HS-5 (cell line): ENCODE results near the gene PRR30.

Source experiments
- DNase-seq: peaks from one replicate; pipeline ENCODE4 v3.0.0-alpha.2; 2012; ENCODE audit warnings: low read depth

PRR30 gene

DNA sequence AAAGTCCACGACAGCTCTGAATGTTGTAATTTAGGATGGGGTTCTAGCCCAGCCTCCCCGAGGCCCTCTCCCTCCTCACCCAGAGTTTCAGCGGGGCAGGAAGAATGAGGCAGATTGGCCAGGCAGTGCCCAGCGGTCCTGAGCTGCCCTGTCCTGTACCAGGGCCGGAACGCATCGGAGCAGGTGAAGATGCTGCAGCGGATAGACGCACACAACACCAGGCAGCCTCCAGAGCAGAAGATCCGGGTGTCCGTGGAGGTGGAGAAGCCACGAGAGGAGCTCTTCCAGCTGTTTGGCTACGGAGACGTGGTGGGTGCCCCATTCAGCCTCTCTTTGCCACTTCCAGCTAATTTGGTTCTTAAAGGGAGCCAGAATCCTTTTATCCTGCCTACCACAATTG is 41.9 kb downstream of the PRR30 start:
- no peak for DNase-seq

DNA sequence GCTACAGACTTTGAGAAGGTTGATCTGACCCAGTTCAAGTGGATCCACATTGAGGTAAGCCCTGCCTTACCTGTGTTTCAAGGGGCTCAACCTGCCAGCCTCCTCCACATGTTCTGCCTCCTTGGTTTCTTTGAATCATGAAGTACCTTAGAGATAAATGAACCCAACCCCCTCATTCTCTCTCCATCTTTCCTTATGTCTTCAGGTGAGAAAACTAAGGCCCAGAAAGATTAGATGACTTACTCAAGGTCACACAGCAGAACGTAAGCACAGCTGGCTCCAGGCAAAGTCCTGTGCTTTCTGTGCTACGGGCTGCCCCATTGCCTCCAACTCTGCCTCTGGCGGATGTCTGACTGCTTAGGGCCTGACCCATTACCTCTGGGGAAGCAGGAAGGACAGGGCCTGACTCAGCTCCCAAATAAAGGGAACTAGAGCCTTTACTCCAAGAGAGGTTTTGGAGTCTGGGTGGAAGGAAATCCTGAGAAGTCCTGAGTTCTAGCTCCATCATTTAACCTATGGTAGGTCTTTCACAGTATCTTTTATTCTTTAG is 42.4 kb downstream of the PRR30 start:
- no peak for DNase-seq

DNA sequence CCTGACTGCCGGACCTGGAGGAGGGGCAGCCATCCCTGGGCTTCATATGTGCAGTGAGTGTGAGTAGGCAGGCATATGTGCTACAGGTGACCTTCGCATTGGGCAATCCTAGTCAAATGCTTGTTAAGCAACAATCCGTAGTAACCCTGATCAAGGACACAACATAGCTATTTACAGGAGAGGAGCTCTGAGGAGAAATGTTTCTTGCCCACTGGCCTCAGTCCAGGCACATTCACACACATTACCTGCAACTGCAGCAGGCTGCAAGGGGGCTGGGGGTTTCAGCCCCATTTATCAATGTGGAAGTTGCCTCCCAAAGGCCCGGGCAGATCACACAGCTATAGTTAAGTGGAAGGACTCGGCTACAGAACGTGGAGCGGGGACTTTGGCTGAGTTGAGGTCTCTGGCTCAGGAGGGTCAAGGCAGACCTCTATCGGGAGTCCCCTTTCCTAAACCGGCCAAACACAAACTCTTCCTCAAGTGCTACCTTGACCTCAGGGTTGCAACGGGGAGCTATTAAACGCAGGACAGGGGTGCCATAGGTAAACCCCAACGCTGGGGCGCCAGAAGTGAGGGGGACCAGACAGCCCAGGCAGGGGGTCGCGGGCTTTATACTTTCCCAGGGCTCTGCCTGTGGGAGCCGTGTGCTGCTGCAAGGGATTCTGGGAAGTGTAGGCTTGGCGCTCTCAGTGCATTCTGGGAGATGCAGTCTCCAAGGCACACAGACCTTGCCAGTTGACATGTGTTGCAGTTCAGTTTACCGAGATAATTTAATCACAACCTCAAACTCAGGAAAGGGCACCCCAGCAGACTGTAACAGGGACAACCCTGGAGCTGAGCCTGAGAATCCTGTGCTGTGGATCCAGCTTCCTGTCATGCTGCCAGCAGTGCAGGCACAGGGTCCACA is 43.2 kb downstream of the PRR30 start:
- no peak for DNase-seq

DNA sequence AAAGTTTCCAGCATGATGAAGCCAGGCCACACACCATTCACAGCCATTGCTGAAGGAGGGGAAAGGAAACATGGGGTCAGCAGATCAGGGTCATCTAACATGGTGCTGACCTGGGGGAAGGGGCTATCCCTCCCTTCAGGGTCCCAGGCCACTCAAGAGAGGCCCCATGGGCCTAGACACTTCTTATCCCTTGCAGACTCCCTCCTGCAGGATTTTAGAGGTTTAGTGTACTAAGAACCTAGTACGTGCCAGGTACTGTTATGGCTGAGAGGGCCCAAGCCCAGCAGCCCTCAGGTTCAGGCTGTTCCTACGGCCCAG is 43.8 kb downstream of the PRR30 start:
- DNase-seq: no peak

DNA sequence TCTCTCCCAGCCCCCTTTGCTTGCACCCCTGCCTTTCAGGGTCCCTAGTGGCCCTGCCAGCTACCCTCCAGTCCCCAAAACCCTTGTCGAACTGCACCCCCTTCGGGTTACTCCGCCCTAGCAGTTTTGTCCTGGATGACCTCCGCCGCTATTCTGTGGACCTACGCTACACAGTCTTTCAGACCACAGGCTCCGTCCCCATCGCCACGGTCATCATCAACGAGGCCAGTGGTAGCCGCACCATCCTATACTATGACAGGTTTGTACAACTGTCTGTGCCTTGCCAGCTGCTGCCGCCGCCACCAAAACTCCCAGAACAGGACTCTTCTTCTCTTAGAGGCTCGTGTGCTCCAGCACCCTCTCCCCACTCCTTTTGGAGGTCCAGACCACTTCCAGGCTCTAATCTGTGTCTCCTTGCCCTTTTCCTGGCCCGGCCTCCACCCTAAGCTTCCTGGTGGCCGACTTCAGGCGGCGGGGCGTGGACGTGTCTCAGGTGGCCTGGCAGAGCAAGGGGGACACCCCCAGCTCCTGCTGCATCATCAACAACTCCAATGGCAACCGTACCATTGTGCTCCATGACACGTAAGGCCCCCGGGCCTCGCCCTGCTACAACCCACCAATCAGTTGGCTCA is 44.7 kb downstream of the PRR30 start:
- no peak for DNase-seq

DNA sequence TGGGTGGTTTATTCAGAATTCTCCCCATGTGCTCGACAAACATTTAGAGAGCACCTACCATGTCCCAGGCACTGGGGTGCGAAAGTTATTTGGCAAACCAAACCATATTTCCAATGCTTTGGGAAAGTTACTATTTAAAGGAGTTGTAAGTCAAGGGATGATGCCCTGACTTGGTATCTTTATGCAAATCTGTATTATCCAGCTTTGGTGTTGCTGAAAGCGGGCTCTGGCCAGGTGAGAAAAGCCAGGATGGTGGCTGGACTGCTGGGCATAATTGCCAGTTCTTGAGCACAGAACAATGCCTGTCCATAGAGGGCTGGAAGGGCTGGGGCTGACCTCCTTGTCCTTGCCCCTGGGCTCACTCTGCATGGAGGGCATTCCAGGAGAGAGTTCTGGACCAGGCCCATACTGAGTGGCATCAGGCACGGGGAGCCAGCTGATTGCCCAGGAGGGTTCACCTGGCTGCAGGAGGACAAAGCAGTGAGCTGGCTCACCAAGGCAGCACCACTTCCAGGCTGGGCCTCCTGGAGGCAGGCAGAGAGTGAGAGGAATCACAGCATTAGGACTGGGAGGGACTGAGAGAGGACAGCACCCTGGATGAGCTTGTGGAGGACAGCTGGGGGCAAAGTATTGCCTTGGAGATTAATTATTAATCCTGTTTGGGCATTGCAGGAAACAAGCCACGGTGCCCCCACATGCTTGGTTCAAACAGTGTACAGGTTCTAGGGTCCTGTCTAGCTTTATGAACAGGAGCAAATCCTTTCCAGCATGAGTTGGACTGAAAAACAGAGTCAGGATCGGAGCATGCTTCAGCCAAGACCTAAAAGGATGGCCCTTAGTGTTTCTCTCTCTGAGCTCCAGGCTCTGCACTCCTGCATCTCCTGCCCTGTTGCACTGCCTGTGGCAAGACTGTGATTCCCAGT is 45.5 kb downstream of the PRR30 start:
- no peak for DNase-seq

DNA sequence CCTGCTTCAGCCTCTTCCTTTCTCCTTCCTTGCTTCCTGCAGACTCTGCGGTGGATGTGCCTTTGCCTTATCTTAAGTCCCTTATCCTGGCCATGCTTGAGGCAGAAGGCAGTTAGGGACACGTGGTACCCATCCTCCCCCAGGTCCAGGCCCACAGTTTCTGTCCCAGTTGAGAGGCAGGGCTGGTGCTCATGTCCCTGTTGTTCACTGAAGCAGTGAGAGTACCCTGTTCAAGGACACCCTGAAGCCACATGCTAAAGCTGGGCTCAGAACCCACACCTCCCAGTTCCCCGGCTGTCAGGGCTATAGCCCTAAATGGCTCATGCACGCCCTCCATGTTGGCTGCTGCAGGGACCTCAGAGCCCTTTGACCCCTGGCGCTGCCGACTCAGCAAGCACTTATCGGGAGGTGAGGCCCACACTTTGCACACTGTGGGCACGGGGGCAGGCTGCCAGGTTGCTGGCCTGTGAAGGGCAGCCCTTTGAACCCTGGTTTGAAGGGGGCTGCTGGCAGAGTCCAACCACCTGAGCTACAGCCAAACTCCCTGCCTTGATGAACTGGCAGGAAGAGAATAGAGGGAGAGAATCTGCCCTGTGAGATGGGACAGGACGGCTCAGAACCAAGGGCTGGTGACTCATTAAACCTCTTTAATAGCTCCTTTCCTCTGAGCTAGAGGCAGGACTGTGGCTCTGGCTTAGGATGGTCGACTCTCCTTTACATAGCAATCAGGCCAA is 46.3 kb downstream of the PRR30 start:
- DNase-seq: no peak

DNA sequence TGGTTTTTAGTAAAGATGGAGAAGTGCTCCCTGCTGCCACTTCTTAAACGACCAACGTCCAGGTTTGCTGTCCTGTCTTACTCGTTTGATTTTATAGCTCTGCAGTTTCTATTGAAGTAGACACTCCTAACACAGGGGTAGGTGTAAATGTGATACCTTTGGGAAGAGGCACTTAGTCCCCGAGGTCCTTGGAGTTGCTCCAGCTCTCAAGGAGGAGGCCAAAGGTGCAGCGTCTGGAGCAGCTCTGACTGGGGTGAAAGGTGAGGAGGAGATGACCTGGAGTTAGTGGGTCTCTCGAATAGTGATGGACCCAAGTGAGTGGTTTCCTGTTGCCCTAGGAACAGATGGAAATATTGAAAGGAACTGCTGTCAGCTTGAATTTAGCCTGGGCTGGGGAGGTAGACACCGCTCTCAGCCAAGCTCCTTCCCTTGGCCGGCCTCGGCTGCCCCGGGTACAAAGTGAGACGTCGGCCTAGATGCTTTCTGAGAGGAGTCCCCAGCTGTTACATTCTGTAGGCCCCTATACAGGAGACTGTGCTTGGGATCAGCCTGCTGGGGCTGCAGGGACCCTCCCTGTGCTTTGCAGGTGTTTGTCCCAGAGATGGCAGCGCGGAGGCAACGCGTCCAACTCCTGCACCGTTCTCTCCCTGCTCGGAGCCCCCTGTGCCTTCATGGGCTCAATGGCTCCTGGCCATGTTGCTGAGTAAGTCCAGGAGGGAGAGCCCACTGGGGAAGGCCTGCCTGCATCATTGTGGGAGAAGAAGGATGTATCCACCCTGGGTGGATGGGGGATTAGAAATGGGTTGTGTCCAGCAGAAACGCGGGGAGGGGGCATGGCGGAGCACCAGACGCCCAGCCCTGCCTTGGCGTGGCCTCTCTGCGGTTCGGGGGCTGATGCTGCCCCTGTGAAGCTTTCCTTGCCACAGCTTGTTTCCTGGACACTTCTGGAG is 47.2 kb downstream of the PRR30 start:
- no peak for DNase-seq

DNA sequence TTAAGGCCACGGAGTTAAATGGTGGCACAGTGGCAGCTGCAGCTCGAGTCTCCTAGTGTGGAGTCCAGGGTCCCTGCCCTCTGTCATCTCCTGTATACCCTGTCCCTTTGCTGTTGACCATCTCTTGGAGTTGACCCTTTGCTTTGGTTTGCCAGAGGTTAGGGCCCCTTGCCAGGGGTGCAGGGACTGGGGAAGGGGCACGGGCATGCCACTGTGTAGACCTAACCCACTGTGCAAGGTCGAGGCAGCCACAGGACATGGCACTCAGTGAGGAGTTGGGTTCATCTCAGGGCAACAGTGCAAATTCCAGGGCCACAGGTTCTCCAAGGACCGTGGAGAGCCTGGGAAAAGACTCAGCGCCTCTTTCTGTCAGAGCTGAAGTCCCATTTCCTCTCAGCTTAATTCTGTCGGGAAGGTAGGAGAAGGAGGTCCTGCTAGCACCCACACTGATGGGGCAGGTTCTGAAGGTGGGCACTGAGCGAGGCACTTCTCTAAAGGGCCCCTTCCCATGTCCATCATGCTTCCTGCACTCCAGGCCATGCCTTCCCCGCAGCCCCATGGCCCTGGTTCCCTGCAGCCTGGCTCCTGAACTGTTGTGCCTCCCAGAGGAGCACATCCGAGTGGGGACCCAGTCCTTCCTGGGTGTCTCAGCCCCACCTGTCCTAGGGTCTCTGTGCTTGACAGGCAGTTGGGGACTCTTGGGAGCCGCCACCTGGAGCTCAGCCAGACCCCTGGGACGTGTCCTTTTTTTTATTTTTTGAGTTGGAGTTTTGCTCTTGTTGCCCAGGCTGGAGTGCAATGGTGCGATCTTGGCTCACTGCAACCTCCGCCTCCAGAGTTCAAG is 49.9 kb downstream of the PRR30 start:
- no peak for DNase-seq

DNA sequence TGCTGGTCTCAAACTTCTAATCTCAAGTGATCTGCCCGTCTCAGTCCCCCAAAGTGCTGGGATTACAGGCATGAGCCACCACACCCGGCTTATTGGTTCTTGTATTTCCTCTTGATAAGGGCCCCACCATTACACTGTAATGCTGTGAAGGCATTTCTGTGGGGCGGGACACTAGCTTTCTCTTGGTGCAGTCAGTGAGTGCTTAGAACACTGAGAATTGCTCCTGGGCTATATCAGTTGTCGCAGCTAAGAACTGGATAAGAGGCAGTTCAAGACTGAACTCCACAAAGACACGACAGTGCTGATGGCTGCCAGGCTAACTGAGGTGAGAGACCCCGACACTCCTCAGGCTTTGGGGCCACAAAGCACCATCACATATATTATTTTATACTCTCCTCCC is 50.6 kb downstream of the PRR30 start:
- no peak for DNase-seq

DNA sequence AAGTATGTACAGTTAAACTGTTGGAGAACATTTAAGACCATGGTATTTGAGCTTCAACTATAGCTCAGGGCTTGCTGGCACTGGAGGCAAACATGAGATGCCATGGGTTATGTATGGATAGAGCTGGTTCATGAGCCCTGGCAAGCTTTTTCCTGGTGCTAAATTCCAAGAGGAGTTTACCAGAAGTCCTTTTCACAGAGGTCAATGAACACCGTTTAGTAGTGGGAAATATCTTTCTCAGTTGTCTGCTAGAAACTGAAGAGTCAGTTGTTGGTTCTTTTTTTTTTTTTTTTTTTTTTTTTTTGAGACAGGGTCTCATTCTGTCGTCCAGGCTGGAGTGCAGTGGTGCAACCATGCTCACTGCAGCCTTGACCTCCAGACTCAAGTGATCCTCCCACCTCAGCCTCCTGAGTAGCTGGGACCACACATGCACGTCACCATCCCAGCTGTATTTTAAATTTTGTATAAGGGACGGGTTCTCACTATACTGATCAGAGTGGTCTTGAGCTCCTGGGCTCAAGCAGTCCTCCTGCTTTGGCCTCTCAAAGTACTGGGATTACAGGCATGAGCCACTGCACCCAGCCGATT is 51.3 kb downstream of the PRR30 start:
- no peak for DNase-seq
